UCSD-AML1 (cell line): ENCODE measurements around the gene EME2.
A peak's percentile ranks its signal among the peaks of the same experiment; 100 is the strongest.
"Not testable (repeated sequence)": the region's sequence is repeated elsewhere in the genome, so short reads cannot be mapped to it uniquely, and the experiment has no call there.

Experiments
- DNase-seq: peaks from one replicate; lab custom pipeline; 2025; ENCODE audit not compliant: unreplicated experiment; lab: John Stamatoyannopoulos, UW

Gene EME2

DNA sequence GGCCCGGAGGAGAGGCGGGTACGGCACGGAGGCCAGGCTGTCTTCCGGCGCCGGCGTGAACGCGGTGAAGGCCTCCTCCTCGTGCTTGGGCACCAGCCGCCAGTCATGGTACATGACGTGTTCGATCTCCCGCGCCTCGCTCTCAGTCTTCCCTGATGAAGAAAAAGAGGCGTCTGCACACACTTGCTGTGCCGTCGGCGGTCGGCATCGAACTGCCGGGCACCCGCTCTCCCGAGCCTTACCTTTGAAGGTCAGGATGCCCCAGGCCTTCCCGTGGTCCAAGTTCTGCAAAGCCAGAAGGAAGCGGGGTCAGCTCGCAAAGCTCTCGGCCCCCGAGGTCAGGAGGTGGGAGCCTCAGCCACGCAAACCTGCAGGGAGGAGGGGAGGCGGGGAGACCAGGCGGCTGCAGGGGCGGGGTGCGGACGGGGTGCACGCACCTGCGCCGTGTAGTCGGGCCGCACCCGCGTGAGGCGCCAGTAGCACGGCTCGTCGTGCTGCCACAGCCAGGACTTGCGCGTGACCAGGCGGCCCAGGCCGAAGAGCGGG, at the start of gene EME2:
TSS of gene EME2 (plus strand) at position 449 of the 546 bp plus-strand sequence. CDS start 418 bp downstream, outside the sequence.
- DNase-seq, result peak; percentile 41

GRCh38 chr16:1723450-1724147, 49.0 kb upstream of the EME2 start:
- peak; percentile 17 for DNase-seq

DNA sequence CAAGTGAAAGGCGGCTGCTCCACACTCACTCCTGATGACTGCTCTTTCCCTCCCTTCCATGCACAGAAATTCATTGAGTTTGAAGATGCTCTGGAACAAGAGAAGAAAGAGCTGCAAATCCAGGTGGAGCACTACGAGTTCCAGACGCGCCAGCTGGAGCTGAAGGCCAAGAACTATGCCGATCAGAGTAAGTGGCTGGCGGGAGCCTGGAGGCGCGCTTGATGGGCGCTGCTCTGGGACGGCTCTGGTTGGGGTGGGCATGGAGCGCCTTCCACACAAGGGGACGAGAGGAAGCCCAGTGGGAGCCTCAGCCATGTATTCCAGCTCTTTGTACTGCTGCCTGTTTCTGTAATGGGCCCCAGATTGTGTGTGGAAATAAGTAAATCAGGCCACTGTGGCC, 48.1 kb upstream of the EME2 start:
- DNase-seq, result no peak

- DNase-seq, result no peak
Observed at GRCh38 chr16:1726661-1727502, 45.7 kb upstream of the EME2 start.

DNA sequence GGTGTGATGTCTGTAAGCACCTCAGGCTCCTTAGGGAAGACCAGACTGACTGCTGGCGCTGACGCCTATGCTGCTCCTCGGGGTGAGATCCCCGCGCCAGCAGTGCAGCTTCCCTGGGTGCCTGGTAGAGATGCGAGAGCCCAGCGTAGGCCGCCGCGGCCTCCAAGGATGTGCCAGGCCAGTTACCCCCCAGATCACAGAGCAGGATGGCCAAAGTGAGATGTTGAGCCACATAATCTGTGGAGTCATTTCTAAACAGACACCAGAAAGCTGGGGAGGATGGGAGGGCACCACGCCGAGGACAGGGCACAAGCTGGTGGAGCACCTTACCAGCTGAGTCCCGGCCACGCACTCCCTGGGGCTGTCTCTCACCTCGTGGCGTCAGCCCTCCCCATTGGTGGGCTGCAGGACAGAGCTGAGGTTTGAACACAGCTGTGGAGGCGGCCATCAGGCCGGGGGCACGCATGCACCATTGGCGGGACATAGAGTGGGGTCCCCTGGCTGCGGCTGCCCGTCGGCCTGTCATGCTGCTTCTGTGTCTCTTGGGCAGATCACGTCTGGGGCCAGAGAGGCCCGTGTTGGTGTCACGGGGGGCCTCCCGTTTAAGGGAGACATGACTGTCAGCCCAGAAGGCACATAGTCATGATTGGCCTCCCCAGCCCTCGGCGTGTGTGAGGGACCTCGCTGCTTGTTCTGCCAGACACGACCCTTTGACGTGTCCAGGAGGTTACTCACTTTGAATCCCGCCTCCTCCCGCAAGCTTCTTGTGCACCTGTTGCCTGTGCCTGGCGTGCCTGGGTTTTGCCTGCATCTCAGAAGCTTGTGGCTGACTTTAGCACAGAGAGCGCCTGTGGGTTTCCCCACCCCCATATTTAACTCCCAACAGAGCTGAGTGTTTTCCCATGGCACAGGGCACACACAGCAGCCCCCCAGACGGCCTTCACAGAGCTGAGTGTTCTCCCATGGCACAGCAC, 44.7 kb upstream of the EME2 start:
- no peak for DNase-seq

DNA sequence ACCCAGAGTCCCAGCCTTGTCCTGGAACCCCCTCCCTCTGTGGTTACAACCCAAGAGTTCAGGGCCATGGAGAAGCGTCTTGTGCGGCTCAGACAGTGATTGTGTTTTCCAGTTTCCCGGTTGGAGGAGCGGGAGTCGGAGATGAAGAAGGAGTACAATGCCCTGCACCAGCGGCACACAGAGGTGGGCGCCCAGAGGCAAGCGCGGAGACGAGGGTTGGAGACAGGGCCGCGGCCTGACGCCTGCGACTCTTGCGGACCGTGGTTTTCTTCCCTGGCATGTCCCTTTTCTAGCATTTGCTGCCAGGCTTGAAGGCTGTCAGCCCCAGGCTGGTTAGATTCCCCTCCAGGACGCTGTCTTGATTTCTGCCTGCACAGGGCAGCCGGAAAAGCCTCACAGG, 43.6 kb upstream of the EME2 start:
- no peak for DNase-seq

DNA sequence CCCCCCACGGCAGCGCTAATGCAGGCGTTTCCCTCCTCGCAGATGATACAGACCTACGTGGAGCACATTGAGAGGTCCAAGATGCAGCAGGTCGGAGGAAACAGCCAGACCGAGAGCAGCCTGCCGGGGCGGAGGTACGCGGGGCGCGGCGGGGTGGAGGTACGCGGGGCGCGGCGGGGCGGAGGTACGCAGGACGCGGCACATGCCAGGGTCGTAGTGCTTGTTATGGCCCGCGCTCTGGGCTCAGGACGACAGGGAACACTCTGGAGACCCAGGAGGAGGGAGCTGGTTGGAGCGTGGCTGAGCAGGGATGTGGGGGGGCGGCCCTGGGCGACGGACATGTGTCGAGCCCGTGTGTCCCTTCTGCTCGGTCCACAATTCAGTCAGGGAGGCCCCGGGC, 43.2 kb upstream of the EME2 start:
- DNase-seq, result no peak

- DNase-seq, result no peak
Observed at GRCh38 chr16:1731073-1731472, 41.5 kb upstream of the EME2 start.

DNA sequence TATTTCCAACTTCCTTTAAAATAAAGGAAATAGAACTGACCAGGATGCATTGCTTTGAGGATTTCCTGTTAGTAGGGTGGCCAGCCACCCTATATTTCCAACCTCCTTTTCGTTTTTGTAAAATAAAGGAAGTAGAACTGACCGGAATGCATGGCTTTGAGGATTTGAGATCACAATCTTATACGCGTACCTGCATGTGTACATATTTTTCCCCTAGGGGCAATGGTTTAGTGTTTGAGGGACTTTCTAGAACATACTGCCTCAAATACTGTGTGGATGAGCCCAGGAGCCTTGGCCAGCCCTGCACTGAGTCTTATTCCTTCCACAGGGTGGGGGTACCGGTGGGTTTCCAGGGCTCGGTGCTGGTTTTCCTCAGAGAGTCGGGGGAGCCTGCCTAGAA, 41.0 kb upstream of the EME2 start:
- DNase-seq, result no peak

DNA sequence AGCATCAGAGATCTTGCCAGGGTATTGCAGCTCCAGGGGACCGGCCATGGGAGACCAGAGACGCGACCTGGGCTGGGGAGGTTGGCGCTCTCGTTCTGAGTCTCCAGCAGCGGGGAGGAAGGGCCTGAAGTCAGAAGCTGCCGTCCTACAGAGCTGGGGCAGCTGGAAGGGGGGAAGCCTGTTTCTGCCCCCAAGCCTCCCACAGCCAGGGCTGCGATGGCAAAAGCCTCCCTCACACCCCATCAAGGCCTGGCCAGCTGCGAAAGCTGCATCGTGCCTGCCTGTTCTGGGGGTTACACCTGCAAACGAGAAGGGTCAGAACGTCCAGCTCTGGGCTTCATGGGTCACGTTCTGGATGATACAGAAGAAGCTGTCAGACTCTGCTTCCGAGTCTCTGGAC, 40.5 kb upstream of the EME2 start:
- no peak for DNase-seq

DNA sequence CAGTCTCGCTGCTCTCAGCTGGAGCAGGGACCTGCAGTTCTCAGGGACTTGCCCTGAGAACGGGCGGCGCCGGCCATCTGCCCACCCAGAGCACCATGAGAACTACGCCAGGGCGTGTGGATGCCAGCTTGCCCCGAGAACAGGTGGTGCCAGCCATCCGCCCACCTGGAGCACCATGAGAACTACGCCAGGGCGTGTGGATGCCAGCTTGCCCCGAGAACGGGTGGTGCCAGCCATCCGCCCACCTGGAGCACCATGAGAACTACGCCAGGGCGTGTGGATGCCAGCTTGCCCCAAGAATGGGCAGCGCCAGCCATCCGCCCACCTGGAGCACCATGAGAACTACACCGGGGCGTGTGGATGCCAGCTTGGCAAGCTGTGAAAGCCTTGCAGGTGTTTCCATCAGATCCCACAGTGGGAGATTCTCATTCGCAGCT, 40.0 kb upstream of the EME2 start:
- not testable (repeated sequence) for DNase-seq

DNA sequence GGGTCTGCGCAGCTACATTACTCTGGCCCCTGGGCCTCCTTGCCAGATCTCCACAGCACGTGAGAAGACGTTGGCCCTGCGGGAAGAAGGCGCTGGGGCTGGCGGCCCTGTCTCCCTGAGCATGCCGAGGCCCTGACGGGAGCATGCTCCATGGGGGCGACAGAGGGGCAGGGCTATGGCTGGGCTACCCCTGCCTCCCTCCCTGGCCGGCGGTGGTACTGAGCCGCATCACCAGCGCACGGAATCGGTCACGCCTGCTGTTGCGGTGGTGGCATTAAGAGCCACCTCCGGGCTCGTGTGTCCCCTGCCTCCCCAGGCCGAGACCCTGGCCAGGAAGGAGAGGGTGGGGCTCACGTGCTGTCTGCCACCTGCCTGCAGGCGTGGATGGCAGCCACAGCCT, 38.5 kb upstream of the EME2 start:
- DNase-seq, result no peak

GRCh38 chr16:1734816-1735215, 37.8 kb upstream of the EME2 start:
- DNase-seq, result no peak

- no peak for DNase-seq
Observed at GRCh38 chr16:1740234-1740633, 32.4 kb upstream of the EME2 start.

DNA sequence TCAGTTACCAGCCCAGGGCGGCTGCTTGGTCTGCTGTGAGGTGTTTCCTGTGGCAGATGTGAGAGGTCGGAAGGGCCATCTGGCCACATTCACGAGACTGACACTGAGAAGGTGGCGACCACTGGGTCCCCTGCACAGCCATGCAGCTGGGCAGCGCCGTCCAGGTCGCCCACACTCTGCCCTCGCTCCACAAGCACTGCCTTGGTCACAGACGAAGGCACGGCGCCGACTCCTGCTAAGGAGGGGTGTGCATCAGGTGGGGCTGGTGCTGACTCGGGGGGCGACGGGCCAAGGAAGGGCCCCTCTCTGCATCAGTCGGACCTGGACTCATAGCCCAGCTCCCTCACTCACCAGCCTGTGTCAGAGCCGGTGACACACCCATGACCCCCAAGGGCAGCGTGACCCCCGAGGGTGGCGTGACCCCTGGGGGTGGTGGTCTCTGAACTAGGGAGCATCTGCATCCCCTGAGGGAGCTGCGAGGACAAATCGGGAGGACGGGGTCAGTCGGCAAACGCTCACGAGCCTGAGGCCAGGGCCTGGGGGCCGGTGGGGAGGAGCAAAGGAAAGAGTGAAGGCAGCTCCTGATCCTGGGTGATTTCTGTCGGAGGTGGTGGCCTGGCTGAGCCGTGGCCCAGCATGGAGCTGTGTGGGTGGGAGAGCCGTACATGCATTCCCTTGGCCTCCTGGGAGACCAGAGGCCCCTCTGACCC, 31.7 kb upstream of the EME2 start:
- no peak for DNase-seq

- DNase-seq, result no peak
Observed at GRCh38 chr16:1741553-1742165, 31.0 kb upstream of the EME2 start.

GRCh38 chr16:1743376-1744337, 29.0 kb upstream of the EME2 start:
- DNase-seq, result no peak

GRCh38 chr16:1744338-1744840, 28.2 kb upstream of the EME2 start:
- no peak for DNase-seq
